Activated T-helper 1 cell treated with Interleukin-2 at 50 U/mL for 16 hours (primary cell): ENCODE results near the gene TIMM23.
"Not testable (repeated sequence)": the region's sequence is repeated elsewhere in the genome, so short reads cannot be mapped to it uniquely, and the experiment has no call there.

Experiments used
- DNase-seq: peaks from one replicate; pipeline ENCODE4 v3.0.0-alpha.2; 2020; ENCODE audit warnings: low read depth

The TIMM23 gene

GRCh38 chr10:45972106-45972812, at the start of gene TIMM23:
Gene TIMM23 (plus strand): TSS chr10:45972489. CDS start chr10:45972625, 136 bp downstream.
- DNase-seq, result peak; percentile 82

- DNase-seq, result not testable (repeated sequence)
Measured at GRCh38 chr10:45926790-45927189, 45.5 kb upstream of the TIMM23 start.

GRCh38 chr10:45931305-45931704, 41.0 kb upstream of the TIMM23 start:
- DNase-seq, result not testable (repeated sequence)

- DNase-seq, result not testable (repeated sequence)
Measured at GRCh38 chr10:45934788-45935187, 37.5 kb upstream of the TIMM23 start.

- not testable (repeated sequence) for DNase-seq
Measured at GRCh38 chr10:45939176-45939697, 33.1 kb upstream of the TIMM23 start.

GRCh38 chr10:45941196-45941595, 31.1 kb upstream of the TIMM23 start:
- DNase-seq, result not testable (repeated sequence)

- not testable (repeated sequence) for DNase-seq
Measured at GRCh38 chr10:45945476-45945875, 26.8 kb upstream of the TIMM23 start.

- DNase-seq, result not testable (repeated sequence)
Measured at GRCh38 chr10:45947363-45947762, 24.9 kb upstream of the TIMM23 start.

- not testable (repeated sequence) for DNase-seq
Measured at GRCh38 chr10:45948801-45949200, 23.5 kb upstream of the TIMM23 start.

GRCh38 chr10:45954367-45954766, 17.9 kb upstream of the TIMM23 start:
- DNase-seq, result not testable (repeated sequence)

- DNase-seq, result not testable (repeated sequence)
Measured at GRCh38 chr10:45956634-45957033, 15.7 kb upstream of the TIMM23 start.

GRCh38 chr10:45957928-45958327, 14.4 kb upstream of the TIMM23 start:
- not testable (repeated sequence) for DNase-seq

GRCh38 chr10:45962686-45963452, 9.4 kb upstream of the TIMM23 start:
- not testable (repeated sequence) for DNase-seq

GRCh38 chr10:45971019-45971418, 1.3 kb upstream of the TIMM23 start:
- DNase-seq, result not testable (repeated sequence)

GRCh38 chr10:45971742-45972105, 565 bp upstream of the TIMM23 start:
- DNase-seq, result not testable (repeated sequence)

GRCh38 chr10:45972813-45973169, 502 bp downstream of the TIMM23 start:
- not testable (repeated sequence) for DNase-seq

- not testable (repeated sequence) for DNase-seq
Measured at GRCh38 chr10:45974041-45974440, 1.8 kb downstream of the TIMM23 start.

GRCh38 chr10:45978554-45978953, 6.3 kb downstream of the TIMM23 start:
- DNase-seq, result not testable (repeated sequence)

GRCh38 chr10:45981367-45981766, 9.1 kb downstream of the TIMM23 start:
- not testable (repeated sequence) for DNase-seq

GRCh38 chr10:45983538-45984186, 11.4 kb downstream of the TIMM23 start:
- not testable (repeated sequence) for DNase-seq

- DNase-seq, result not testable (repeated sequence)
Measured at GRCh38 chr10:45984473-45984872, 12.2 kb downstream of the TIMM23 start.

- not testable (repeated sequence) for DNase-seq
Measured at GRCh38 chr10:45985590-45985989, 13.3 kb downstream of the TIMM23 start.
